Upper lobe of right lung (tissue), 1 donor: ENCODE results near the gene TKT. TPM values are rescaled to one million over a fixed set of nuclear protein-coding genes. Genes with fewer than 3 reads are reported as not detected.
"Not testable (repeated sequence)": the region's sequence is repeated elsewhere in the genome, so short reads cannot be mapped to it uniquely, and the experiment has no call there.

ENCODE experiments used
- ATAC-seq: fragments of 200-7000 bp; cut with Tn5 transposase; one replicate; pipeline ENCODE4 v1.9.1; 2020; ENCODE audit warnings: mild to moderate bottlenecking, moderate library complexity
- DNase-seq: peaks from one replicate; pipeline ENCODE4 v3.0.0-alpha.2; 2020
- H3K27ac ChIP-seq: fragments of 200-600 bp; one replicate; pipeline ENCODE4 v1.8.0; 2022
- H3K27me3 ChIP-seq: fragments of 200-600 bp; one replicate; pipeline ENCODE4 v1.8.0; 2022; ENCODE audit warnings: mild to moderate bottlenecking
- H3K36me3 ChIP-seq: fragments of 200-600 bp; one replicate; pipeline ENCODE4 v1.8.0; 2022
- H3K4me1 ChIP-seq: fragments of 200-600 bp; one replicate; pipeline ENCODE4 v1.8.0; 2022
- H3K4me3 ChIP-seq: fragments of 200-600 bp; one replicate; pipeline ENCODE4 v1.8.0; 2022; ENCODE audit warnings: mild to moderate bottlenecking
- H3K9me3 ChIP-seq: fragments of 200-600 bp; one replicate; pipeline ENCODE4 v1.8.0; 2022
- CTCF ChIP-seq: fragments of 200-600 bp; IDR thresholded peaks from one replicate; pipeline ENCODE4 v1.8.0; 2022; ENCODE audit warnings: antibody characterized with exemption
- intact Hi-C: fragments of 100-400 bp; cut with DNase I; formaldehyde crosslinking; loops from one replicate; pipeline ENCODE4 v1.11.0; 2022
- total RNA-seq: library from RNA; stranded (reverse); fragmentation: NEBNext Ultra II Directional; extraction: Animal tissue kit (Norgen Biotek cat#: 25700); gene quantifications from one replicate; pipeline ENCODE4 v1.2.1, GENCODE V29; 2021
- donor health status: DM: no; HTN: yes; CAD: no; lungs with severe emphysema.

Gene TKT
- total RNA-seq, 1 donor from 2014 or later, result 432 TPM

- Histone ChIP-seq H3K9me3 (no peaks in the 10 kb centered on the region), H3K36me3 (no peaks in the 10 kb centered on the region), H3K27me3 (no peaks in the 10 kb centered on the region), H3K4me1 (peaks cover 46% of the 10 kb centered on the region), H3K27ac (peak overlapping the region; percentile 82), H3K4me3 (peak overlapping the region; percentile 97)
- intact Hi-C loops, result no loop called here
- ATAC-seq (no peak), DNase-seq (no peak)
- TF ChIP-seq CTCF, result no peak
These were observed 1.9 kb downstream of the TKT start for GRCh38 chr3:53253707-53254508.

GRCh38 chr3:53252947-53253322, 2.9 kb downstream of the TKT start:
- ATAC-seq, H3K36me3 ChIP-seq, H3K9me3 ChIP-seq, H3K27me3 ChIP-seq, DNase-seq, intact Hi-C loops: not testable (repeated sequence)
- peaks cover 54% of the 10 kb centered on the region for H3K4me1 ChIP-seq
- peak overlapping the region; percentile 97 for H3K4me3 ChIP-seq
- H3K27ac ChIP-seq, result peak overlapping the region; percentile 82

GRCh38 chr3:53252096-53252946, 3.5 kb downstream of the TKT start:
- Histone ChIP-seq H3K36me3 (no peaks in the 10 kb centered on the region), H3K27ac (peak overlapping the region; percentile 82), H3K9me3 (no peaks in the 10 kb centered on the region), H3K4me3 (peak overlapping the region; percentile 14), H3K4me1 (peaks cover 57% of the 10 kb centered on the region), H3K27me3 (no peaks in the 10 kb centered on the region)
- intact Hi-C loops, result no loop called here
- ATAC-seq (peak; percentile 45), DNase-seq (no peak)
- no peak for TF ChIP-seq CTCF

GRCh38 chr3:53250881-53251605, 4.8 kb downstream of the TKT start:
- peak overlapping the region; percentile 82 for H3K27ac ChIP-seq
- no peaks in the 10 kb centered on the region for H3K9me3 ChIP-seq
- H3K4me3 ChIP-seq, result no peak overlapping the region
- peaks cover 53% of the 10 kb centered on the region for H3K4me1 ChIP-seq
- peaks cover 3% of the 10 kb centered on the region for H3K36me3 ChIP-seq
- no peak for ATAC-seq
- no peak for DNase-seq
- intact Hi-C loops, result no loop called here
- TF ChIP-seq CTCF, result no peak
- no peaks in the 10 kb centered on the region for H3K27me3 ChIP-seq

GRCh38 chr3:53250453-53250852, 5.4 kb downstream of the TKT start:
- H3K9me3 ChIP-seq, result no peaks in the 10 kb centered on the region
- no peaks in the 10 kb centered on the region for H3K27me3 ChIP-seq
- no peak for ATAC-seq
- H3K4me3 ChIP-seq, result no peak overlapping the region
- H3K36me3 ChIP-seq, result peaks cover 4% of the 10 kb centered on the region
- H3K4me1 ChIP-seq, result peaks cover 53% of the 10 kb centered on the region
- peak overlapping the region; percentile 82 for H3K27ac ChIP-seq
- TF ChIP-seq CTCF, result no peak
- no peak for DNase-seq
- intact Hi-C loops, result no loop called here
